ENCODE results near the gene CRACR2A.

DNA sequence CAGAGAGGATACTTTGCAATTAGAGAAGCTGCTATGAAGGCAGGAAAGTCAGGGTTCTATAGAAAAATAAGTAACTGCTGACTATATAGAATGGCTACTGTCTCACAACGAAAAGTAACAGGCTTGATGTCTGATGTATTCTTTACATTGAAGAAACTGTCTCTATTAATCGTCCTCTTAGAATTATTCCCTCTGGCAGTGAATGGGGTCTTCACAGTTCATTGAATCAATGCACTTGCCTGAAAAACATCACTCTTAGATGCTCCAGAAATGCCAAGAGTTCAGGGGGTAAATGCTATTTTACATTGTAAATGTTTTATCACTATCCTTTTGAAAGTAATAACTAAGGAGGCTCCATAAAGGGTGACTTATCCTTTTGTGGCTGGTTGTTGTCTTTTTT lies 37.7 kb upstream of the CRACR2A start:
- no peak for TF ChIP-seq TAF1 (IDR thresholded peaks at IDR 0.05; ENCODE audit: borderline replicate concordance, insufficient read depth, low read length)
- TF ChIP-seq POLR2AphosphoS5 (IDR thresholded peaks at IDR 0.05; ENCODE audit: low read depth, low read length), result no peak
- TF ChIP-seq, protein P1, sequence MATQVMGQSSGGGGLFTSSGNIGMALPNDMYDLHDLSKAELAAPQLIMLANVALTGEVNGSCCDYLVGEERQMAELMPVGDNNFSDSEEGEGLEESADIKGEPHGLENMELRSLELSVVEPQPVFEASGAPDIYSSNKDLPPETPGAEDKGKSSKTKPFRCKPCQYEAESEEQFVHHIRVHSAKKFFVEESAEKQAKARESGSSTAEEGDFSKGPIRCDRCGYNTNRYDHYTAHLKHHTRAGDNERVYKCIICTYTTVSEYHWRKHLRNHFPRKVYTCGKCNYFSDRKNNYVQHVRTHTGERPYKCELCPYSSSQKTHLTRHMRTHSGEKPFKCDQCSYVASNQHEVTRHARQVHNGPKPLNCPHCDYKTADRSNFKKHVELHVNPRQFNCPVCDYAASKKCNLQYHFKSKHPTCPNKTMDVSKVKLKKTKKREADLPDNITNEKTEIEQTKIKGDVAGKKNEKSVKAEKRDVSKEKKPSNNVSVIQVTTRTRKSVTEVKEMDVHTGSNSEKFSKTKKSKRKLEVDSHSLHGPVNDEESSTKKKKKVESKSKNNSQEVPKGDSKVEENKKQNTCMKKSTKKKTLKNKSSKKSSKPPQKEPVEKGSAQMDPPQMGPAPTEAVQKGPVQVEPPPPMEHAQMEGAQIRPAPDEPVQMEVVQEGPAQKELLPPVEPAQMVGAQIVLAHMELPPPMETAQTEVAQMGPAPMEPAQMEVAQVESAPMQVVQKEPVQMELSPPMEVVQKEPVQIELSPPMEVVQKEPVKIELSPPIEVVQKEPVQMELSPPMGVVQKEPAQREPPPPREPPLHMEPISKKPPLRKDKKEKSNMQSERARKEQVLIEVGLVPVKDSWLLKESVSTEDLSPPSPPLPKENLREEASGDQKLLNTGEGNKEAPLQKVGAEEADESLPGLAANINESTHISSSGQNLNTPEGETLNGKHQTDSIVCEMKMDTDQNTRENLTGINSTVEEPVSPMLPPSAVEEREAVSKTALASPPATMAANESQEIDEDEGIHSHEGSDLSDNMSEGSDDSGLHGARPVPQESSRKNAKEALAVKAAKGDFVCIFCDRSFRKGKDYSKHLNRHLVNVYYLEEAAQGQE (IDR thresholded peaks at IDR 0.05; ENCODE audit: insufficient read depth in 1 of 2, low read depth in 2 of 2, low read length in 2 of 2), result no peak
